ENCODE measurements around the gene ASPG. TPM values are rescaled to one million over a fixed set of nuclear protein-coding genes. Genes with fewer than 3 reads are reported as not detected.

ASPG gene
- polyA plus RNA-seq, 3 donors: 0.01 TPM; not detected in 2

DNA sequence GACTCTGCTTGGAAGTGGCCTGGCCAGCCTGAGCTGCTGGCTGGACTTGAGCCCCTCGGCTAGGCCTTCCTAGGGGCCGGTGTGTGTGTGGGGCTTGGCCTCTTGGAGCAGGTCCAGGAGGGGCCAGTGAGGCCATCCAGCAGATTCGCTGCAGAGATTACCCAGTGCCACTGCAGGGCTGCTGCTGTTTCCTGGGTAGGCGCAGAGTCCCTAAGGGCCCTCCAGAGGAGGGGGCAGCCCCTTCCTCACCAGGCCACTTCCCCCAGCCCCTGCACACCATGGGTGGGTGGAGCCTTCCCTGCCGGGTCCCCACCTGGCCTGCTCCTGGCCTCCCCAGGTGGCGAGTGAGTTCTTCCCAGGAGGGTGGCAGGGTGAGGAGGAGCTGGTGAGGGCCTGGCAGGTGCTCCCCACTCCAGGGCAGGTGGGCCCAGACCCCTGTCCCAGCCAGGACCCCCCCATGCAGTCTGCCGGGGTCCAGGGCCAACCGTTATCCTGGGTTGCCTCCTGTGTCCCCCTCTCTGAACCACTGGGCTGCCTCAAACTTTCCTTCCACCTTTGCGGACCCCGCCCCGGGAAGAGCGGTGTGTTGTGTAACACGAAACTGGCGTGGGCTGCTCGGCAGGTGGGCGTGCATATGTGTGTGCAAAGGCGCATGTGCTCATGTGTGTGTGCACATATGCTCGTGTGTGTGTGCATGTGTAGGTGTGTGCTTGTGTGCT lies 25.1 kb downstream of the ASPG start:
- no peak for DNase-seq
- H3K27me3 ChIP-seq (ENCODE audit: control insufficient read depth in 2 of 2, insufficient read depth in 2 of 2, low read length in 2 of 2): peaks cover 0 to 2% of the 10 kb centered on the region in 2 donors
- TF ChIP-seq, protein P1, sequence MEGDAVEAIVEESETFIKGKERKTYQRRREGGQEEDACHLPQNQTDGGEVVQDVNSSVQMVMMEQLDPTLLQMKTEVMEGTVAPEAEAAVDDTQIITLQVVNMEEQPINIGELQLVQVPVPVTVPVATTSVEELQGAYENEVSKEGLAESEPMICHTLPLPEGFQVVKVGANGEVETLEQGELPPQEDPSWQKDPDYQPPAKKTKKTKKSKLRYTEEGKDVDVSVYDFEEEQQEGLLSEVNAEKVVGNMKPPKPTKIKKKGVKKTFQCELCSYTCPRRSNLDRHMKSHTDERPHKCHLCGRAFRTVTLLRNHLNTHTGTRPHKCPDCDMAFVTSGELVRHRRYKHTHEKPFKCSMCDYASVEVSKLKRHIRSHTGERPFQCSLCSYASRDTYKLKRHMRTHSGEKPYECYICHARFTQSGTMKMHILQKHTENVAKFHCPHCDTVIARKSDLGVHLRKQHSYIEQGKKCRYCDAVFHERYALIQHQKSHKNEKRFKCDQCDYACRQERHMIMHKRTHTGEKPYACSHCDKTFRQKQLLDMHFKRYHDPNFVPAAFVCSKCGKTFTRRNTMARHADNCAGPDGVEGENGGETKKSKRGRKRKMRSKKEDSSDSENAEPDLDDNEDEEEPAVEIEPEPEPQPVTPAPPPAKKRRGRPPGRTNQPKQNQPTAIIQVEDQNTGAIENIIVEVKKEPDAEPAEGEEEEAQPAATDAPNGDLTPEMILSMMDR (IDR thresholded peaks at IDR 0.05): no peak

DNA sequence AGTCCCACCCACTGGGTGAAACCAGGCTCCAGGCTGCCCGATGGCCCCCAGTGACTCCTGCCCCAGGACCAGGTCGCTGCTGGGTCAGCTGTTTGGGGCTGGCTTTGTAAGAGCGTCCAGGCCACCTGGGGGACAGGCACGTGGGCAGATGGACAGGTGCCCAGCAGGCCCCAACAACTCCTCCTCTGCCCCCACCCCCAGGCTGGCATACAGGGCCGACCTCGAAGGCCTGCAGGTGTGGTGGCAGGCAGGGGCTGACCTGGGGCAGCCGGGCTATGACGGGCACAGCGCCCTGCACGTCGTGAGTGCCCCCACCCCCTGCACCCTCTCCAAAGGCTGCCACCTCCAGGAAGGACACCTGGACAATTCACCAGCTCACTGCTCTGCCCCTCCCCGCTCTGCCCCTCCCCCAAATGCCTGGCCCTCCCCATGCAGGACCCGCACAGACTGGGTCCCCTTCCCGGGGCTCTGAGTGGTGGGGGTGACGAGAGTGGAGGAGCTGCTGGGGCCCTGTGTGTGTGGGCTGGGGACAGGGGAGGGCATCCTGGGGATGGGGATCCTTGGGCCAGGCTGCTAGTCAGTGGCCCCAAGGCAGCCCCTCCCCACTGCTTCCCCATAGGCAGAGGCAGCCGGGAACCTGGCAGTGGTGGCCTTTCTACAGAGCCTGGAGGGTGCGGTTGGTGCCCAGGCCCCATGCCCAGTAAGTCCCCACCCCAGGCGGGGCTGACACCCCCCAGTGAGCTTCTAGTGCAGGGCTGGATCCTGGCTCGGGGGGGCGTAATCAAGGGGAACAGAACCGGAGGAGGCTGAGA lies 26.0 kb downstream of the ASPG start:
- H3K4me3 ChIP-seq (replicated peaks in 1 of 3; ENCODE audit: low read depth in 2 of 3, low read length in 3 of 3): no peak overlapping the region
- no peak overlapping the region for H3K9ac ChIP-seq (ENCODE audit: insufficient read depth, low read length, poor library complexity, severe bottlenecking)
- 88% methylated on average over 14 of the region's 21 CpGs for WGBS (ENCODE audit: insufficient coverage)
- H3K27ac ChIP-seq (ENCODE audit: low read depth in 1 of 2, low read length in 2 of 2): no peak overlapping the region
- Mint-ChIP-seq H3K27me3 (ENCODE audit: low read depth in 3 of 3) (peaks cover 15 to 21% (median 16%) of the 10 kb centered on the region in 3 donors), H3K4me3 (no peak overlapping the region), H3K27ac (no peak overlapping the region), H3K36me3 (no peaks in the 10 kb centered on the region), H3K4me1 (no peaks in the 10 kb centered on the region), H3K9me3 (peaks cover 0 to 5% (median 0%) of the 10 kb centered on the region in 7 donors)
- no peaks in the 10 kb centered on the region for H4K20me1 ChIP-seq (ENCODE audit: insufficient read depth, low read length)
- H3K36me3 ChIP-seq (replicated peaks in 1 of 2; ENCODE audit: control insufficient read depth in 1 of 2, insufficient read depth in 2 of 2, low read length in 2 of 2): no peaks in the 10 kb centered on the region
- no peak overlapping the region for H2AFZ ChIP-seq (ENCODE audit: insufficient read depth, low read depth, low read length, poor library complexity, severe bottlenecking)
- no peaks in the 10 kb centered on the region for H3K9me3 ChIP-seq (replicated peaks in 1 of 2; ENCODE audit: control insufficient read depth in 1 of 2, insufficient read depth in 1 of 2, low read length in 2 of 2)
- no peak for DNase-seq
- peaks cover 0 to 10% of the 10 kb centered on the region in 2 donors for H3K27me3 ChIP-seq (ENCODE audit: control insufficient read depth in 2 of 2, insufficient read depth in 2 of 2, low read length in 2 of 2)
- TF ChIP-seq, protein P1 (IDR thresholded peaks at IDR 0.05): no peak
- H3K4me2 ChIP-seq (replicated peaks; ENCODE audit: extremely low read depth, low read length, poor library complexity, severe bottlenecking): no peak overlapping the region
- intact Hi-C loops (cut with micrococcal nuclease): no loop called here
- no peaks in the 10 kb centered on the region for H3K79me2 ChIP-seq (ENCODE audit: insufficient read depth, low read length)
- H3K4me1 ChIP-seq (ENCODE audit: control insufficient read depth in 1 of 2, insufficient read depth in 2 of 2, low read length in 2 of 2): peaks cover 0 to 5% of the 10 kb centered on the region in 2 donors

More for the DNA sequence above, 25.1 kb downstream of the ASPG start:
- H3K27me3 Mint-ChIP-seq (ENCODE audit: low read depth in 3 of 3): peaks cover 7 to 13% (median 8%) of the 10 kb centered on the region in 3 donors
- peak overlapping the region in 1 of 7 donors; percentile 43 for H3K27ac Mint-ChIP-seq
- no peak overlapping the region for H3K4me2 ChIP-seq (replicated peaks; ENCODE audit: extremely low read depth, low read length, poor library complexity, severe bottlenecking)
- no peak overlapping the region for H3K4me3 Mint-ChIP-seq
- no peaks in the 10 kb centered on the region for H3K4me1 ChIP-seq (ENCODE audit: control insufficient read depth in 1 of 2, insufficient read depth in 2 of 2, low read length in 2 of 2)
- intact Hi-C loops (cut with micrococcal nuclease): no loop called here
- no peaks in the 10 kb centered on the region for H3K36me3 Mint-ChIP-seq
- H3K4me3 ChIP-seq (replicated peaks in 1 of 3; ENCODE audit: low read depth in 2 of 3, low read length in 3 of 3): no peak overlapping the region
- H3K36me3 ChIP-seq (replicated peaks in 1 of 2; ENCODE audit: control insufficient read depth in 1 of 2, insufficient read depth in 2 of 2, low read length in 2 of 2): no peaks in the 10 kb centered on the region
- H3K27ac ChIP-seq (ENCODE audit: low read depth in 1 of 2, low read length in 2 of 2): no peak overlapping the region
- no peaks in the 10 kb centered on the region for H3K9me3 ChIP-seq (replicated peaks in 1 of 2; ENCODE audit: control insufficient read depth in 1 of 2, insufficient read depth in 1 of 2, low read length in 2 of 2)
- H3K9me3 Mint-ChIP-seq: peaks cover 0 to 2% (median 0%) of the 10 kb centered on the region in 7 donors
- WGBS (ENCODE audit: insufficient coverage): 77% methylated on average over 16 of the region's 18 CpGs
- no peak overlapping the region for H2AFZ ChIP-seq (ENCODE audit: insufficient read depth, low read depth, low read length, poor library complexity, severe bottlenecking)
- H3K9ac ChIP-seq (ENCODE audit: insufficient read depth, low read length, poor library complexity, severe bottlenecking): no peak overlapping the region
- no peaks in the 10 kb centered on the region for H4K20me1 ChIP-seq (ENCODE audit: insufficient read depth, low read length)
- H3K79me2 ChIP-seq (ENCODE audit: insufficient read depth, low read length): no peaks in the 10 kb centered on the region
- H3K4me1 Mint-ChIP-seq: no peaks in the 10 kb centered on the region

Measured in CD14-positive monocyte (primary cell).